Mammary epithelial cell (primary cell): Measurements from ENCODE around the gene PHACTR2.
"Not testable (repeated sequence)": the region's sequence is repeated elsewhere in the genome, so short reads cannot be mapped to it uniquely, and the experiment has no call there.

Experiments used
- EZH2 ChIP-seq: IDR thresholded peaks from 2 replicates; pipeline ENCODE4 v1.6.1; 2012; ENCODE audit warnings: low read length, inconsistent platforms, borderline replicate concordance
- TF ChIP-seq, protein P1 (sequence below), 2 donors: IDR thresholded peaks in 1 of 2; conservative IDR thresholded peaks in 1 of 2; 2 replicates each; pipeline ENCODE4 v1.5.1; 2011 to 2012; ENCODE audit warnings: inconsistent platforms in 2 of 2, low read length in 2 of 2, mild to moderate bottlenecking in 2 of 2, control low read depth in 1 of 2, low read depth in 1 of 2; ENCODE audit not compliant: insufficient read depth in 1 of 2; ENCODE audit errors: extremely low read depth in 1 of 2

DNA sequence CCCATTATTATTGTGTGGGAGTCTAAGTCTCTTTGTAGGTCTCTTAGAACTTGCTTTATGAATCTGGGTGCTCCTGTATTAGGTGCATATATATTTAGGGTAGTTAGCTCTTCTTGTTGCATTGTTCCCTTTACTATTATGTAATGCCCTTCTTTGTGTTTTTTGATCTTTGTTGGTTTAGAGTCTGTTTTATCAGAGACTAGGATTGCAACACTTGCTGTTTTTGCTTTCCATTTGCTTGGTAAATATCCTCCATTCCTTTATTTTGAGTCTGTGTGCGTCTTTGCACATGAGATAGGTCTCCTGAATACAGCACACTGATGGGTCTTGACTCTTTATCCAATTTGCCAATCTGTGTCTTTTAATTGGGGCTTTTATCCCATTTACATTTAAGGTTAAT, 177.3 kb downstream of the PHACTR2 start:
- TF ChIP-seq, protein P1, sequence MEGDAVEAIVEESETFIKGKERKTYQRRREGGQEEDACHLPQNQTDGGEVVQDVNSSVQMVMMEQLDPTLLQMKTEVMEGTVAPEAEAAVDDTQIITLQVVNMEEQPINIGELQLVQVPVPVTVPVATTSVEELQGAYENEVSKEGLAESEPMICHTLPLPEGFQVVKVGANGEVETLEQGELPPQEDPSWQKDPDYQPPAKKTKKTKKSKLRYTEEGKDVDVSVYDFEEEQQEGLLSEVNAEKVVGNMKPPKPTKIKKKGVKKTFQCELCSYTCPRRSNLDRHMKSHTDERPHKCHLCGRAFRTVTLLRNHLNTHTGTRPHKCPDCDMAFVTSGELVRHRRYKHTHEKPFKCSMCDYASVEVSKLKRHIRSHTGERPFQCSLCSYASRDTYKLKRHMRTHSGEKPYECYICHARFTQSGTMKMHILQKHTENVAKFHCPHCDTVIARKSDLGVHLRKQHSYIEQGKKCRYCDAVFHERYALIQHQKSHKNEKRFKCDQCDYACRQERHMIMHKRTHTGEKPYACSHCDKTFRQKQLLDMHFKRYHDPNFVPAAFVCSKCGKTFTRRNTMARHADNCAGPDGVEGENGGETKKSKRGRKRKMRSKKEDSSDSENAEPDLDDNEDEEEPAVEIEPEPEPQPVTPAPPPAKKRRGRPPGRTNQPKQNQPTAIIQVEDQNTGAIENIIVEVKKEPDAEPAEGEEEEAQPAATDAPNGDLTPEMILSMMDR (conservative IDR thresholded peaks at IDR 0.05 in 1 of 2, IDR thresholded peaks at IDR 0.05 in 1 of 2; ENCODE audit: extremely low read depth in 1 of 2, insufficient read depth in 1 of 2, low read depth in 1 of 2, low read length in 2 of 2): not testable (repeated sequence)
- TF ChIP-seq EZH2: not testable (repeated sequence)
